GM18507 (cell line): Measurements from ENCODE around the gene LRCH1.
"Not testable (repeated sequence)": the region's sequence is repeated elsewhere in the genome, so short reads cannot be mapped to it uniquely, and the experiment has no call there.

Experiments
- DNase-seq: peaks from one replicate; pipeline ENCODE4 v3.0.0; 2011; ENCODE audit warnings: low read depth; ENCODE audit not compliant: insufficient read length; ENCODE audit errors: extremely low spot score
- FAIRE-seq: peaks from 2 replicates; lab custom pipeline; 2011; peaks lifted over from hg19 to GRCh38; lab: Jason Lieb, UNC

Gene LRCH1

DNA sequence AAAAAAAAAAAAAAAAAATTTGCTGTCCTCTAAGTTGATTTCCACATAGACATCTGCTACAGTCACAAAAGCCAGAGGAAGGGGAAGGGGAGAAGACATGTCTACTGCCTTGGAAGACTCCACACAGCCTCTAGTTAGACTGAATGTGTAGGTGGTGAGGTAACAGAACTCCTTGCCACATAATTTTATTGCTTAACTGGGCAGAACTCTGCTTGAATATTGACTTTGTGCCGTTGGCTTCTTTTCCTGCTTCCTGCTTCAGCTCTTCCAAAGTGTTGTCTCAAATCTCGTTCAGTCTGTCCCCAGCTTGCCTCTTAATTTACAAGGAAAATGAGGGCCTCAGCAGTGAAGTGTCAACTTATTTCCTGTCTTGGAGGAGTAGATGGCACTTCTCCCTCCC is 206.9 kb downstream of the LRCH1 start:
- DNase-seq = no peak
- FAIRE-seq = no peak

DNA sequence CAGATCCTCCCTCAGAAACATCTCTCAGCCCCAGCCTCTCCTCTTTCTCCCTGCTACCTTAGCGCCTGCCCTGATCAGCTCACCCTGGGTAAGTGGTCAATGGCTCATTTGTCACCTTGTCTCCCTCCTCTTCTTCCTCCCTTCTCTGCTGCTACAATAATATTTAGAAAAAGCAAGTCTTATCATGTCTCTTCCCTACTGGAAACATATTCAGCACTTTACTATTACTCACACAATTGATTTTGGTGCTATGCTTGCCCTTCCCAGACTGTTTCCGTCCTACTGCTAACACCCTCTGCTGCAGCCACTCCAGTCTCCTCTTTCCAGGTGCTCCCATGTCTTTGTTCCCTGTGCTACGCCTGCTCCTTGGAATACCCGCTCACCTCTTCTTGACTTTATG is 208.2 kb downstream of the LRCH1 start:
- DNase-seq = no peak
- no peak for FAIRE-seq

DNA sequence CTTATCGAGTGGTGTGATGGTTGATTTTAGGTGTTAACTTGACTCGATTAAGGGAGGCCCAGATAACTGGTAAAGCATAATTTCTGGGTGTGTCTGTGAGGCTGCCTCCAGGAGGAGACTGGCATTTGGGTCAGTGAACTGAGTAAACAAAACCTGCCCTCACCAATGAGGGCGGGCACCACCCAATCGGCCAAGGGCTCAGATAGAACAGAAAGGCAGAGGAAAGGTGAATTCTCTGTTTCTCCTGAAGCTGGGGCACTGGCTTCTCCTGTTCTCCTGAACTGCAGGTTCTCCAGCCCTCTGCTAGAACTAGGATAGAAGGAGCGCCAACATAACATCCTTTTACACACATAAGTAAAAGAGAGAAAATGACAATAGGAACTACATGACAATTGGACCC is 208.9 kb downstream of the LRCH1 start:
- no peak for FAIRE-seq
- no peak for DNase-seq

DNA sequence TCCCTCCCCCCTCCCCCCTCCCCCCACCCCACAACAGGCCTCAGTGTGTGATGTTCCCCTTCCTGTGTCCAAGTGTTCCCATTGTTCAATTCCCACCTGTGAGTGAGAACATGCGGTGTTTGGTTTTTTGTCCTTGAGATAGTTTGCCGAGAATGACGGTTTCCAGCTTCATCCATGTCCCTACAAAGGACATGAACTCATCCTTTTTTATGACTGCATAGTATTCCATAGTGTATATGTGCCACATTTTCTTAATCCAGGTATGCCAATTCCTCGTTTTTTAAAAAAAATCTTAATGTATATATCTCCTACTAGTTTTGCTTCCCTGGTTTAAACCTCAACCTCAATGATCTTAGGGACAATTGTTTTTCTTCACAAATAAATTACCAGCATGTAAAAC is 217.0 kb downstream of the LRCH1 start:
- FAIRE-seq, DNase-seq: not testable (repeated sequence)

DNA sequence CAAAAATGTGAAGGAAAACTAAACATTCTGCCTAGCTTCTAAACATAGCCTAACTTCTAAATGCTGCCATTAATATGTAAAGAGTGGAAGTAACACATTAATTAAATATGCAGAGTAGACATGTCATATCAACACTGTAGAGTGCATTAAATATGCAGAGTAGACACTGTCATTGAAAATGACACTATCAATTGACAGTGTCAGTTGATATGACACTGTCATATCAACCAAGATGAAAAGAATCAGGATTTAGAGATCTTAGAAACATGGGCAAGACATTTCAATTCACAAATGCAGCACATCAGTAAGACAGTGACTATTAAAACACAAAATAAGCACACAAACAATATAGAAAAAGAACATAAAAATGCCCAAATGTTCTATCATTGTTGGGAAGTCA is 218.7 kb downstream of the LRCH1 start:
- FAIRE-seq (no peak), DNase-seq (no peak)

DNA sequence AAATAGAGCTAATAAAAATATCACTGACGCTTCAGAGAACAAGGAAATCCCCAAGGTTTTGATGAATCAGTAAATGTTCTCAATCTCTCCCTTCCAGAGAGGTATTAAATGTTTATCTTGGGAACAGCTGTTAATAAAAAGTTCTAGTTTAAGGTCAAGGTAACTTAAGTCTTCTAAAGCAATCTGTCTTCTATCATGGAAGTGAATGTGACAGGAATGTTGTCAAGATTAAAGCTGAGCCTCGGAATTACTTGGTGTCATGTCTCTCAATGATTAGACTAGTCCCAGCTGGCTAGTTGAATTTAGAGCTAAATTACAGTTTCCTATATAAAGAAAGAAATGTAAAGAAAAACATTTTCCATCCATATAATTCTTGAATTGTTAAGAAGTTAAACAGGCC is 220.6 kb downstream of the LRCH1 start:
- FAIRE-seq = no peak
- no peak for DNase-seq

DNA sequence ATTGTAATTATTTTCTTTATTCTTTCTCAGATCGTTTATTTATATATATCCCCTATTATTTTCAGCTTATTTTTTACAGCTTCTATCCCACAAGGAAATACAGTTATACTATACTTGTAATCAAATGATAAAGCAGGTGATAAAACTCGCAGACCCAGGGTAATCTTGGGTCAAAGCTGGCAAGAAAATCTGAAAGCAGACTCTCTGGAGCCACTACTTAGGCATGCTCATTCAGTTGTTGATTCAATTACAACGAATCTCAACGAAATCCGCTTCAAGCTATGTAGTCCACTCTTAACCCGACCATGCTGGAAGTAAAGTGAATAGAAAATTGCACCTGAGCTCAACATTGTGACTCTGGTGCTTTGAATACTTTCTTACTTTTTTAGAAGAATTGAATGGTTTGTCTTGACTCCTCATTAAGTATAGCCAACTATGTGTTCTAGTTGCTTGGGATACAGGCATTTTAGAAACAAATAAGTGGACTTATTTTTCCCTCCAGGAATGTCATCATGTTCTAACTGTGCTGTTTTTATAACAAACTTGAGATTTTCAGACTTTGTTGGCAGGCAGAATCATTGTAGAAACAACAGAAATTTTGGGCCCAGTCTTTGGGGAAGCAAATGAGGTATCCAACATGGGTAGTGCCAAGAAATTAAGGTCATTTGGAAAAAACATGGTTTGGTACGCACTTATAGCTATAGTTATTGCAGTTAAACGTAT is 222.6 kb downstream of the LRCH1 start:
- no peak for FAIRE-seq
- no peak for DNase-seq

DNA sequence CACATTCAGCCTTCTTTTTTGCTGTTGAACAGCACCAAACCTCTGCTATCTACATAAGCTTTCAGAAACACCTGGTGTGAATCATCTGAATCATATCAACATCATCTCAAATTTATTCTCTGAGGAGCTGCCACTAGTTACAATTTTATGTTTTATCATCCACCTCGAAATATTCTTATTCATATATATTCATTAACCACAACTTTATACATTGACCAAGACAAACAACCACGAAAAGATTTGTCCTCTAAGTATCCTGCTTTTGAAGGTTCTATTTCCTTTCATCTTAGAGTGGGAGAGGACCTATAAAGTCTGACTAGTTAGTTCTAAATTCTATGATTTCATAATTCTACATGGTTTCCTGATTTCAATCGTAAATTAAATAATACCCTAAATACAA is 225.1 kb downstream of the LRCH1 start:
- DNase-seq (no peak), FAIRE-seq (no peak)

DNA sequence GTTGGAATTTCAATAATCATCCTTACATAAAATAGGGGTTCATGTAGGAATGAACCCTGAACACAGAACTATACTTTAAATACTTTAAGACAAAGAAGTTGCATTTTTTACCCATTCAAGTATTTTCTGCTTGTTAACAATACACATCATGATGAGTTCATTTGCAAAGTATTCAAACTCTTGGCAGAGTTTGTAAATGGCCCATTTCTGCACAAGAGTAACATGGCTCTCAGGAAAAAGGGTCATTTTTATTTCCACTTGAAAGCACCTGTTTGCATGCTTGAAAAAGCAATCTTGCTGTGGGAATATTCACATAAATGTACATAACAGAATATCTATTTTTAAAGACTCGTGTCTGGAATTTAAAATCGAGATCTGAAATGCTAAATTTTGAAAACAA is 225.9 kb downstream of the LRCH1 start:
- DNase-seq = no peak
- no peak for FAIRE-seq

DNA sequence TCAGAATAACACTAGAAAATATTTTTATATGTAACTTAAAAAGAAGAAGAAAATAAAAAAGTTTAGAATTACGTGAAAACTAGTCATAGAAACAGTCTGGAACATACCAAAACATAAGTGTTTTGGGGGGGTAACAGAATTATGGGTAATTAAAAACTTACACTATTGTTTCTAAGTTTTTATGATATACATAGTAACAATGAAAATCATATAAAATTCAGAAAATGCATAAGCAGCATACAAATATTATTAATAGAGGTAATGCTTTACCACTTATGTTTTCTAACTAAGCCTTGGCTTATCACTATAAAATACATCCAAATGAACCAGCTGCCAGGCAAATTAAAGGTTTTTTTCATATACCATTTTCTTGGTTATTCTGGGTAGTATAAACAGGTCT is 229.1 kb downstream of the LRCH1 start:
- FAIRE-seq (no peak), DNase-seq (no peak)

DNA sequence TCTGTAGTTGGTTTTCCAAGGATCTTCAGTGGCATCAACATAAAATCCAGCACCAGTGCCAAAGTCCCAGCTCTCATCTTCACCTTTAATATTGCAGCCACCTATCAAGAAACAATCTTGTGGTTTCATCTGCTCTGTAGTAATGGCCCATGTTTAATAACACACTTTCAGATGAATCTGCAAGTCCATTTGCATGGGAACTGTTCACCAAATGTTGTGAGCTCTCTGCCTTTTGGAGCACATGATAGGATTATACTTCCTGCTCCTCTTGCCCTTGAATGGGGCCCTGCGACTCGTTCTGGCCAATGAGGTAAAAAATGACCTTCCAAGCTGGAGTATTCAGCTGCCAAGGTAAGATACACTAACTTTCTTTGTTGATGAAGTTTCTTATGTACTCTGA is 229.7 kb downstream of the LRCH1 start:
- no peak for DNase-seq
- no peak for FAIRE-seq

DNA sequence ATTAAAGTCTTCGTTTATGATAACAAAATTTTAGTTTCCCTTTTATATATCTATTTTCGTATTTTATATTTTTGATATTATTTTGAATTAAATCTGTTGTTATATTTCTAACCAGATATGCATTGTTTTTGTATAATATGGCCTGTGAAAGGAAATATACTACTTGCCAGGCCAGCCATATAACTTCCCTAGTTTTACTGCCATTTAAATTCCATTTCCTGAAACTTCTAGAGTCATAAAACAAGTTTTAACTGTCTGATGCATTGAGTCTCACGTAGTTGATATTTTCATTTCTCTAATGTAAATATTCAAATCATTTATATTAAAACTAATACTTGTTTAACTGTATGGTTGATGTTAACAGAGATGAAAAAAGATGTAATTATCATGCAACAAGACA is 230.5 kb downstream of the LRCH1 start:
- FAIRE-seq (no peak), DNase-seq (no peak)

DNA sequence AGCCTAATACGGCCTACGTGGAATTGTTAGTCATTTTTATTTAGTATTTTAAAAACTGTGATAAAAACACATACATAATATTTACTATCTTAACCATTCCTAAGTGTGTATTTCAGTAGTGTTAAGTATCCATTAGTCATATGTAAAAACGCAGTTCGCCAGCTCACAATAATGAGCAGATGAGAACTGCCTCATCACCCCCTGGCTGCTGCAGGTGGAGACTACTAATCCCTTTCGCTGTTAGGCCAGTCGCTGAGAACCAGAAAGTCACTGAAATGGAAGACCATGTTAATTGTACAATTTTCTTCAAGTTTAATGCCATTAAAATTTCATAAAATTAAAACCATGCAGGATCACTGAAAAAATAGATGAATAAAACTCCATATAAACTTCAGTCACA is 242.4 kb downstream of the LRCH1 start:
- FAIRE-seq = no peak
- DNase-seq = no peak

DNA sequence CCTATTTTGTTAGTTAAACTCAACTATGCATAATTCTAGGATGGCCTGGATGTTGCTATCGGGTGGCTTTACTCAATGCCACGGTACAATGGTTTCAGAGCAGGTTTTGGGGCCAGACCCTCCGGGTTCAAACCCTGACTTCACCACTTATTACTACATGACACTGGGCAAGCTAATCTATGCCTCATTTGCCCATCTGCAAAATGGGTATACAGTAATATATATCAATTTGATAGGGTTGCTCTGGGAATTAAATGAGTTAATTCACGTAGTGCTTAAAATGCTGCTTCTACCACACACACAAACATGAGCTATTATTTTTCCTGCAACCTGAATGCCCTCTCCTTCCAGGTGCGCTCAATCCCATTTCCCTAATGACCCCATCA is 243.2 kb downstream of the LRCH1 start:
- no peak for DNase-seq
- no peak for FAIRE-seq

DNA sequence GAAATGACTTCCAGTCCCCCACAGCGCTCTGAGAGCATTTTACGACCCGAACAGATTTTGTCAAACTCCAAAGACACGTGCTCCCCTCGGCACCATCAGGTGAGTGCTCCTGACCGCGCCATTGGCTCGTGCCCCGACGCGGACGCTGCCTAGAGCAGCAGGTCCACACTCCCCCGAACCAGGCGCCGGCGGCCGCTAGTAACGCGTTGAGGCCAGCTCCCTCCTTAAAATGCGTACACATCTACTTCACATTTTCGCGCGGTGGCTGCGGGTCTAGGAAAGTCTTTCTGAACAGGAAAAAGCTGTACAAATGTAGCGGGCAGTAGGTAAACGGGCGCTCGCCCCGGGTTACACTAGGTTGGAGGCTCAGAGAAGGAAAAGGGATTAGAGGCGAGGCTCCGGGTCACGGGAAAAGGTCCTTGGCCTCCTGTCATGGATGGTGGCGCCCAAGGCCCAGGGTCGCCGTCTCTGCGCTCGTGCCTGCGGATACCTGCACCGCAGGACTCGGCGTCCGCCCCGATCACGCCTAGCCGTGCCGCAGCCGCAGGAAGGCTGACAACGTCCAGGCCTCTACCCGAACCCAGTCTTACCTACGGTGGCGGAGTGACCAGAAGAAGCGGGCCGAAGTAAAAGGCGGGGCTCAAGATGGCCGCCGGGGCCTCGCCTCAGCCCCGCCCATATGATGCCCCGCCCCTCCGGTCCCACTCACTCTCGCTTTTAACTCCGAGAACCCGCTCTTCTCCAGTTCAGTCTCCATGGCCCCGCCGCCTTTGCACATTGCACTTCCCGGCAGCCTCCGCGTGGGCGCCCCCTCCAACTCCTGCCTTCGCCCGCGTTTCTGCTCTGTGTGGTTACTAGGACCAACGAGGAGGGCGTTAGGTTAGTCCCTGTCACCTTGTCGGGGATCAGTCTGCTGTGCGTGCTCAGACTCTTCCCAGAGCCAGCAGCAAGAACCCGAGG is 243.8 kb downstream of the LRCH1 start, which contains the start of gene ESD:
TSS of gene ESD (minus strand) at position 647 of the 960 bp plus-strand sequence. CDS start 5,748 bp downstream, outside the sequence.
- DNase-seq (peak; percentile 81), FAIRE-seq (peak; percentile 84)

DNA sequence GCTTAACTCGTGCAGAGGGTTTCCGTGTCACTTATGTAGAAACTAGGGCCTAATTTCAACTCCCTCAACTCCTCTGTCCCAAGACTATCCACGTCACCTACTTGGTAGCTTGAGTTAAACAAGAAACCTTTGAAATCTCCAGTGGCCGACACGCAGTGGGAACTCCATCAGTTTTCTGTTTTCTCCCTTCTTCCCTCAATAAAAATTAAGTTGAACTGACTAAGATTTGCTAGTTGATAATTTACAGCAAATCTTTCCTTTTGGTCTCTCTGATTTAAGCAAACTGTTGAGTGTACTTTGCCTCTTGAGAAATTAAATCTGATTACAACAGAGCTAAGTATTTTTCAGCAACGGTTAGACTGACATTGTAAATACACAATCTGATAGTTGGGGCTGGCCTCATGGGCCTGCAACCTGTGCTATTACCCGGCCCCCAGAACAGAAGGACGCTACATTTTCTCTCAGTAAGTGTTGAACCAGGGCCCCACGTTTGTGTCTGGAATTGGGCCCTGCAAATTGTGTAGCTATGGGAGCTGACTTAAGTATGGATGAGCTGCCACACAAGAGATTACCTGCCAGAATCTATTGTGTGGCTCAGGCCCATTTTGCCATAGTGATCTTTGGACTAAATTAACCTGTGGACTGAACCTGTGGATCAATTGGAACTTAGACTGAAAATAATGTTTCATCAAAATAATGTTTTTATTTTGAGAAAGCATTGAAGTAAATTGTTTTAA is 244.7 kb downstream of the LRCH1 start:
- no peak for FAIRE-seq
- no peak for DNase-seq

DNA sequence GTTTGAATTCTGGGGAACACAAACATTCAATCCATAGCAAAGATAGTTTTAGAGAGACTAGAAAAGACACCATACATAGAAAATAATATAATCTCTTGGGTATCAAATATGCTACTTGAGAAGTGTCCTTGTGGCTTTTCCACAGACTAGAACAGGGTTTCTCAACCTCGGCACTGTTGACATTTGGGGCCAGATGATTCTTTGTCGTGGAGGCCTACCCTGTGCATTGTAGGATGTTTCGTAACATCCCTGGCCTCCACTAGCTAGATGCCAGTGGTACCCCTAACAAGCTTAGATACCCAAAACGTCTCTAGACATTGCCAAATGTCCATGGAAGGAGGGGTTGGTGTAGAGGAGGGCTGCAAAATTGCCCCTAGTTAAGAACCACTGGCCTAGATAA is 246.2 kb downstream of the LRCH1 start:
- no peak for DNase-seq
- no peak for FAIRE-seq

DNA sequence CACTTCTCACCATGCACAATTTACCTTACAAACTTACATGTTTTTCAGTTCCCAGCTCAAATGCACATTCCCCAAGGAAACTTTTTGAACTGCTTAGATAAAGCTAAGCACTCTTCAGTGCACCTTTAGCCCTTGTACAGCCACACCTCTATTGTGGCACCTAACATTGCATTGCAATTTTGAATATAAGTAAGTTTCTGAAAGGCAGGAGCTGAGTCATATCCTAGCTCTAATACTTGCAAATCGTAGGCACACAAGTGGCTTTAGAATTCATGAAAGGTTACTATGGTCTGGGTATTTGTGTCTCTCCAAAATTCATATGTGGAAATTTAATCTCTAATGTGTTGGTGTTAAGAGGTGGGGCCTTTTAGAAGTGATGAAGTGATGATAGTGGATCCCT is 248.9 kb downstream of the LRCH1 start:
- no peak for FAIRE-seq
- DNase-seq = no peak
